GM12873 (cell line): ENCODE data around the gene NDUFS1.

Experiments
- TF ChIP-seq, protein P1 (sequence below): IDR thresholded peaks from 2 replicates; pipeline ENCODE4 v1.5.1; 2012; ENCODE audit warnings: low read depth, mild to moderate bottlenecking, moderate library complexity, low read length, control low read depth; ENCODE audit not compliant: insufficient read depth; ENCODE audit errors: missing control alignments

NDUFS1 gene

GRCh38 chr2:206193671-206194357 is 34.6 kb upstream of the NDUFS1 start:
- TF ChIP-seq, protein P1, sequence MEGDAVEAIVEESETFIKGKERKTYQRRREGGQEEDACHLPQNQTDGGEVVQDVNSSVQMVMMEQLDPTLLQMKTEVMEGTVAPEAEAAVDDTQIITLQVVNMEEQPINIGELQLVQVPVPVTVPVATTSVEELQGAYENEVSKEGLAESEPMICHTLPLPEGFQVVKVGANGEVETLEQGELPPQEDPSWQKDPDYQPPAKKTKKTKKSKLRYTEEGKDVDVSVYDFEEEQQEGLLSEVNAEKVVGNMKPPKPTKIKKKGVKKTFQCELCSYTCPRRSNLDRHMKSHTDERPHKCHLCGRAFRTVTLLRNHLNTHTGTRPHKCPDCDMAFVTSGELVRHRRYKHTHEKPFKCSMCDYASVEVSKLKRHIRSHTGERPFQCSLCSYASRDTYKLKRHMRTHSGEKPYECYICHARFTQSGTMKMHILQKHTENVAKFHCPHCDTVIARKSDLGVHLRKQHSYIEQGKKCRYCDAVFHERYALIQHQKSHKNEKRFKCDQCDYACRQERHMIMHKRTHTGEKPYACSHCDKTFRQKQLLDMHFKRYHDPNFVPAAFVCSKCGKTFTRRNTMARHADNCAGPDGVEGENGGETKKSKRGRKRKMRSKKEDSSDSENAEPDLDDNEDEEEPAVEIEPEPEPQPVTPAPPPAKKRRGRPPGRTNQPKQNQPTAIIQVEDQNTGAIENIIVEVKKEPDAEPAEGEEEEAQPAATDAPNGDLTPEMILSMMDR = no peak

GRCh38 chr2:206192157-206192556 is 32.9 kb upstream of the NDUFS1 start:
- TF ChIP-seq, protein P1 = no peak

- TF ChIP-seq, protein P1 = no peak
Observed at GRCh38 chr2:206190689-206191088, 31.4 kb upstream of the NDUFS1 start.

GRCh38 chr2:206190111-206190510 is 30.9 kb upstream of the NDUFS1 start:
- TF ChIP-seq, protein P1 = no peak

GRCh38 chr2:206189691-206190090 is 30.4 kb upstream of the NDUFS1 start:
- TF ChIP-seq, protein P1 = no peak

- TF ChIP-seq, protein P1 = no peak
Observed at GRCh38 chr2:206176901-206177300, 17.7 kb upstream of the NDUFS1 start.

GRCh38 chr2:206176121-206176520 is 16.9 kb upstream of the NDUFS1 start:
- TF ChIP-seq, protein P1 = no peak
